ENCODE data around the gene SLC22A9.

DNA sequence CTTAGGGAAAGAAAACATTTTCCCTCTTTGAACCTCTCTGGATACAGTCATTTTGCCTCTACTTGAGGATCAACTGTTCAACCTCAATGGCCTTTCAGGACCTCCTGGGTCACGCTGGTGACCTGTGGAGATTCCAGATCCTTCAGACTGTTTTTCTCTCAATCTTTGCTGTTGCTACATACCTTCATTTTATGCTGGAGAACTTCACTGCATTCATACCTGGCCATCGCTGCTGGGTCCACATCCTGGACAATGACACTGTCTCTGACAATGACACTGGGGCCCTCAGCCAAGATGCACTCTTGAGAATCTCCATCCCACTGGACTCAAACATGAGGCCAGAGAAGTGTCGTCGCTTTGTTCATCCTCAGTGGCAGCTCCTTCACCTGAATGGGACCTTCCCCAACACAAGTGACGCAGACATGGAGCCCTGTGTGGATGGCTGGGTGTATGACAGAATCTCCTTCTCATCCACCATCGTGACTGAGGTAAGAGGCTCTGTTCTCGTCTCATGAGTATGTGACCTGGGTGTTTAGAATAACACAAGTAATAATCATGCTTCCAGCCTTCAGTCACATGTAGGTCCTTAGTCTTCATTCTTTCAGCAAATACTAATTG lies 495 bp downstream of the SLC22A9 start:
- TF ChIP-seq, protein P1, sequence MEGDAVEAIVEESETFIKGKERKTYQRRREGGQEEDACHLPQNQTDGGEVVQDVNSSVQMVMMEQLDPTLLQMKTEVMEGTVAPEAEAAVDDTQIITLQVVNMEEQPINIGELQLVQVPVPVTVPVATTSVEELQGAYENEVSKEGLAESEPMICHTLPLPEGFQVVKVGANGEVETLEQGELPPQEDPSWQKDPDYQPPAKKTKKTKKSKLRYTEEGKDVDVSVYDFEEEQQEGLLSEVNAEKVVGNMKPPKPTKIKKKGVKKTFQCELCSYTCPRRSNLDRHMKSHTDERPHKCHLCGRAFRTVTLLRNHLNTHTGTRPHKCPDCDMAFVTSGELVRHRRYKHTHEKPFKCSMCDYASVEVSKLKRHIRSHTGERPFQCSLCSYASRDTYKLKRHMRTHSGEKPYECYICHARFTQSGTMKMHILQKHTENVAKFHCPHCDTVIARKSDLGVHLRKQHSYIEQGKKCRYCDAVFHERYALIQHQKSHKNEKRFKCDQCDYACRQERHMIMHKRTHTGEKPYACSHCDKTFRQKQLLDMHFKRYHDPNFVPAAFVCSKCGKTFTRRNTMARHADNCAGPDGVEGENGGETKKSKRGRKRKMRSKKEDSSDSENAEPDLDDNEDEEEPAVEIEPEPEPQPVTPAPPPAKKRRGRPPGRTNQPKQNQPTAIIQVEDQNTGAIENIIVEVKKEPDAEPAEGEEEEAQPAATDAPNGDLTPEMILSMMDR (IDR thresholded peaks at IDR 0.05), result no peak
- no peak for TF ChIP-seq POLR2A (IDR thresholded peaks at IDR 0.05)
